ENCODE data around the gene ATP6V1A.

DNA sequence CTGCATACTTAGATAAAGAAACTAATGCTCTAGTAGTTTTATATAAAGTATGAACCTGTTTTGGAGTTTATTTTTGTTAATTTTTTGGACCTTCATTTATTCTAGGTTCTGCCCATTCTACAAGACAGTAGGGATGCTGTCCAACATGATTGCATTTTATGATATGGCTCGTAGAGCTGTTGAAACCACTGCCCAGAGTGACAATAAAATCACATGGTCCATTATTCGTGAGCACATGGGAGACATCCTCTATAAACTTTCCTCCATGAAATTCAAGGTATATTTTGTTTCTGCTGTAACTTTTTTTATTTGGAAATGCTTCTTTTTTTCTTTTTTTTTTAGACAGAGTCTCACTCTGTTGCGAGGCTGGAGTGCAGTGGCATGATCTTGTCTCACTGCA lies 58.4 kb downstream of the ATP6V1A start:
- no peak for TF ChIP-seq CTCF (IDR thresholded peaks at IDR 0.05; ENCODE audit: poor library complexity, severe bottlenecking)
- TF ChIP-seq POLR2AphosphoS5 (IDR thresholded peaks at IDR 0.05) = no peak
- TF ChIP-seq RAD21 (conservative IDR thresholded peaks at IDR 0.05) = no peak
- TF ChIP-seq, protein P1, sequence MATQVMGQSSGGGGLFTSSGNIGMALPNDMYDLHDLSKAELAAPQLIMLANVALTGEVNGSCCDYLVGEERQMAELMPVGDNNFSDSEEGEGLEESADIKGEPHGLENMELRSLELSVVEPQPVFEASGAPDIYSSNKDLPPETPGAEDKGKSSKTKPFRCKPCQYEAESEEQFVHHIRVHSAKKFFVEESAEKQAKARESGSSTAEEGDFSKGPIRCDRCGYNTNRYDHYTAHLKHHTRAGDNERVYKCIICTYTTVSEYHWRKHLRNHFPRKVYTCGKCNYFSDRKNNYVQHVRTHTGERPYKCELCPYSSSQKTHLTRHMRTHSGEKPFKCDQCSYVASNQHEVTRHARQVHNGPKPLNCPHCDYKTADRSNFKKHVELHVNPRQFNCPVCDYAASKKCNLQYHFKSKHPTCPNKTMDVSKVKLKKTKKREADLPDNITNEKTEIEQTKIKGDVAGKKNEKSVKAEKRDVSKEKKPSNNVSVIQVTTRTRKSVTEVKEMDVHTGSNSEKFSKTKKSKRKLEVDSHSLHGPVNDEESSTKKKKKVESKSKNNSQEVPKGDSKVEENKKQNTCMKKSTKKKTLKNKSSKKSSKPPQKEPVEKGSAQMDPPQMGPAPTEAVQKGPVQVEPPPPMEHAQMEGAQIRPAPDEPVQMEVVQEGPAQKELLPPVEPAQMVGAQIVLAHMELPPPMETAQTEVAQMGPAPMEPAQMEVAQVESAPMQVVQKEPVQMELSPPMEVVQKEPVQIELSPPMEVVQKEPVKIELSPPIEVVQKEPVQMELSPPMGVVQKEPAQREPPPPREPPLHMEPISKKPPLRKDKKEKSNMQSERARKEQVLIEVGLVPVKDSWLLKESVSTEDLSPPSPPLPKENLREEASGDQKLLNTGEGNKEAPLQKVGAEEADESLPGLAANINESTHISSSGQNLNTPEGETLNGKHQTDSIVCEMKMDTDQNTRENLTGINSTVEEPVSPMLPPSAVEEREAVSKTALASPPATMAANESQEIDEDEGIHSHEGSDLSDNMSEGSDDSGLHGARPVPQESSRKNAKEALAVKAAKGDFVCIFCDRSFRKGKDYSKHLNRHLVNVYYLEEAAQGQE (IDR thresholded peaks at IDR 0.05; ENCODE audit: borderline replicate concordance) = no peak

Measured in neural cell (in vitro differentiated cells).